Measurements from ENCODE around the gene PAPPA. TPM values are rescaled to one million over a fixed set of nuclear protein-coding genes. Genes with fewer than 3 reads are reported as not detected.

PAPPA gene
- total and polyA plus RNA-seq, 4 experiments from 2014 or later: not detected

DNA sequence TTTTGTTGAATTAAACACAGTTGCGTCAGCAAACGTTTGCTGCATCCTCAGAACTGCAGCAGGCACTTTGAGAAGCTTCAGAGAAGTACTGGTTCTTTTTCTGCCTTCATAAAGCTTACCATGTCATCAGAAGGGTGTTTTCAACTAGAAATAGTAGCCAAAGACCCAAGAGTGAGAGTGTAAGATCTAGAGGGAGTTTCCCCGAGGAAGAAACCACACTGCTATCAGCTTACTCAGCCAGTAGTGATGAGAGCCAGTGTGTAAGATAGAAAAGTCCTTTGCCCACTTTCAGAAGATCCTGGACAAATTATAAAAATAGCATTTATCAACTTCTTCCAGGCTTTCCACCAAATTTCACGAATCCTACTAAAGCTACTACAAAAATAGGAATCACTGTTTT lies 154.5 kb downstream of the PAPPA start:
- Mint-ChIP-seq H3K27ac (no peak overlapping the region), H3K4me1 (no peaks in the 10 kb centered on the region), H3K36me3 (no peaks in the 10 kb centered on the region), H3K27me3 (peaks cover 0 to 6% of the 10 kb centered on the region in 2 donors), H3K4me3 (no peak overlapping the region), H3K9me3 (peaks cover 0 to 3% (median 0%) of the 10 kb centered on the region in 8 donors)
- Histone ChIP-seq H3K4me3 (ENCODE audit: low read length in 2 of 2) (no peak overlapping the region), H3K27me3 (ENCODE audit: insufficient read depth, low read length) (no peaks in the 10 kb centered on the region), H3K9me3 (ENCODE audit: control insufficient read depth in 1 of 2, low read length in 2 of 2) (no peaks in the 10 kb centered on the region), H3K36me3 (ENCODE audit: insufficient read depth, low read length) (no peaks in the 10 kb centered on the region), H3K27ac (ENCODE audit: low read depth, low read length) (no peak overlapping the region), H3K4me1 (ENCODE audit: insufficient read depth, low read length) (no peaks in the 10 kb centered on the region)
- intact Hi-C loops (cut with micrococcal nuclease): no loop called here
- ChIA-PET POLR2A (ENCODE audit: partially characterized antibody) (no interaction called here), CTCF (ENCODE audit: partially characterized antibody) (no interaction called here)
- no peak for DNase-seq

DNA sequence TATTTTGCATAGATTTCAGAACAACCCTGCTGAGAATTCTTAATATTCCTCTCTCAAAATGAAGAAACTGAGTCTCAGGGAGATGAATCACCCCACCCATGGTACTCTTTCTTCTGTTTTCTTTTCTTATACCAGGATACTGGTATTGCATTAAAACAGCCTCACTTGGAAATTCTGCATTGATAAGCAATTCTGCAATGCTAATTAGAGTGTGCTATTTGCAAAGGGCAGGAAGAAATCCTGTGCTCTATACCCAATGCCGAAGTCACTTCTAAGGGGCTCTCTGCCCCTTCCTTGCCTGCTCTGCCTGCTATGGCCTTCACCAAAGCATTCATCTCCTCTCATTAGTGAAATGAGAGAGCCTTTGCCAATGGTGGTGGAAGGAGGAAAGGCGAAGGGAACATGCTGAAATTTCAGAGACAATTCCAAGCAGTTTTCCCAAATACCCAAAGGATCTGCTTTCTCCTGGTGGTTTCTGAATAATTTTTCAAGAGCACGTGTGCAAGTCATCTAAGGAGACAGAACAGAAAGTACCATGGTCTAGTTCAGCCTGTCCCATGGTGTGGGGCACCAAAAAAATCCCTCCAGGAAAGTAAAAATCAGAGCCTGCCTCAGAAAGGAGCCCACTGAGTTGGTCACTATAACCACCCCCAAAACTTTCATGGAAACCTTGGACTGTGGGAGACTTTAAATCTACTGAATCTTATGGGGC lies 156.5 kb downstream of the PAPPA start:
- no peak overlapping the region for H3K4me3 Mint-ChIP-seq
- Histone ChIP-seq H3K27ac (ENCODE audit: low read depth, low read length) (no peak overlapping the region), H3K36me3 (ENCODE audit: insufficient read depth, low read length) (no peaks in the 10 kb centered on the region), H3K4me3 (ENCODE audit: low read length in 2 of 2) (no peak overlapping the region), H3K4me1 (ENCODE audit: insufficient read depth, low read length) (no peaks in the 10 kb centered on the region), H3K9me3 (ENCODE audit: control insufficient read depth in 1 of 2, low read length in 2 of 2) (no peaks in the 10 kb centered on the region), H3K27me3 (ENCODE audit: insufficient read depth, low read length) (no peaks in the 10 kb centered on the region)
- CTCF ChIA-PET (ENCODE audit: partially characterized antibody): interaction anchor here (0.7 kb wide), 1 partner anchor 11 kb away, joined by 3 read pairs; no protein-coding TSS in a partner anchor
- H3K27me3 Mint-ChIP-seq: peaks cover 0 to 6% of the 10 kb centered on the region in 2 donors
- intact Hi-C loops (cut with micrococcal nuclease): no loop called here
- POLR2A ChIA-PET (ENCODE audit: partially characterized antibody): no interaction called here
- no peak overlapping the region for H3K27ac Mint-ChIP-seq
- no peak for DNase-seq
- H3K4me1 Mint-ChIP-seq: no peaks in the 10 kb centered on the region
- peaks cover 0 to 3% (median 0%) of the 10 kb centered on the region in 8 donors for H3K9me3 Mint-ChIP-seq
- no peaks in the 10 kb centered on the region for H3K36me3 Mint-ChIP-seq

DNA sequence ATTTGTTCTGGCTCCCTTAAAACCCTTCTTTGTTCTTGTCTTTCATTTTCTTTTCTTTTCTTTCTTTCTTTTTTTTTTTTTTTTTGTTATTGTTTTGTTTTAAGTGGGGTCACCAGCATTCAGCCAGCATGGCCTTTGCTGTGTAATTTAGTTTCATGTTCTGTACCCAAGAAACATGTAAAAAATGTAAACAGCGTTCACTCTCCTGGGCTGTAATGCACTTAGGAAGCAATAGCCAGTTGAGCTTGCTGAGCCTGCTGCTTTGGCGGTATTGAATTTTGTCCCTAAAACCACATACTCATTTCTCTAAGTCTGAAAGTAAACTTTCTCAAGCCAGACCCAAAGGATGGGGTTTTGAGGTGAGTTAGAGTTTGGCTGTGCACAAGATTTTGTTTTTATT lies 158.6 kb downstream of the PAPPA start:
- intact Hi-C loops (cut with micrococcal nuclease): no loop called here
- Histone ChIP-seq H3K4me1 (ENCODE audit: insufficient read depth, low read length) (no peaks in the 10 kb centered on the region), H3K27me3 (ENCODE audit: insufficient read depth, low read length) (no peaks in the 10 kb centered on the region), H3K36me3 (ENCODE audit: insufficient read depth, low read length) (no peaks in the 10 kb centered on the region), H3K4me3 (ENCODE audit: low read length in 2 of 2) (no peak overlapping the region), H3K9me3 (ENCODE audit: control insufficient read depth in 1 of 2, low read length in 2 of 2) (no peaks in the 10 kb centered on the region), H3K27ac (ENCODE audit: low read depth, low read length) (no peak overlapping the region)
- peaks cover 0 to 3% (median 0%) of the 10 kb centered on the region in 8 donors for H3K9me3 Mint-ChIP-seq
- H3K4me1 Mint-ChIP-seq: no peaks in the 10 kb centered on the region
- no peak for DNase-seq
- no peak overlapping the region for H3K27ac Mint-ChIP-seq
- ChIA-PET POLR2A (ENCODE audit: partially characterized antibody) (no interaction called here), CTCF (ENCODE audit: partially characterized antibody) (no interaction called here)
- no peaks in the 10 kb centered on the region for H3K36me3 Mint-ChIP-seq
- H3K27me3 Mint-ChIP-seq: peaks cover 0 to 4% of the 10 kb centered on the region in 2 donors
- no peak overlapping the region for H3K4me3 Mint-ChIP-seq

DNA sequence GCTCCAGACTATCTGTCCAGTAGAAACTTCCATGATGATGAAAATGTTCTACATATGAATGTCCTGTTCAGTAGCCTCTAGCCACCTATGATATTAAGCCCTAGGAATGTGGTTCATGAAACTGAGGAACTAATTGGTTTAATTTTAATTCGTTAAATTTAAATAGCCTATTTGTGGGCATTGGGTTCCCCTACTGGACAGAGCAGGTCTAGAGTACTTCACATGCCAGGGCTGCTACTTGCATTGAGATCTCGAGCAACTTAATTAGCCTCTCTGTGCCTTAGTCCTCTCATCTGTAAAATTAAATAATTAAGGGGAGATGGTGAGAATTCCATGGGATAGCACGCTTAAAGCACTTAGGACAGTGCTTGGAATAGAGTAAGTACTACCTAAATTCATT lies 160.0 kb downstream of the PAPPA start:
- Histone ChIP-seq H3K27ac (ENCODE audit: low read depth, low read length) (no peak overlapping the region), H3K27me3 (ENCODE audit: insufficient read depth, low read length) (no peaks in the 10 kb centered on the region), H3K4me1 (ENCODE audit: insufficient read depth, low read length) (no peaks in the 10 kb centered on the region), H3K36me3 (ENCODE audit: insufficient read depth, low read length) (no peaks in the 10 kb centered on the region), H3K4me3 (ENCODE audit: low read length in 2 of 2) (no peak overlapping the region), H3K9me3 (ENCODE audit: control insufficient read depth in 1 of 2, low read length in 2 of 2) (no peaks in the 10 kb centered on the region)
- ChIA-PET CTCF (ENCODE audit: partially characterized antibody) (no interaction called here), POLR2A (ENCODE audit: partially characterized antibody) (no interaction called here)
- H3K9me3 Mint-ChIP-seq: peaks cover 0 to 3% (median 0%) of the 10 kb centered on the region in 8 donors
- H3K27ac Mint-ChIP-seq: no peak overlapping the region
- DNase-seq: no peak
- H3K36me3 Mint-ChIP-seq: no peaks in the 10 kb centered on the region
- intact Hi-C loops (cut with micrococcal nuclease): no loop called here
- peaks cover 0 to 4% of the 10 kb centered on the region in 2 donors for H3K27me3 Mint-ChIP-seq
- no peaks in the 10 kb centered on the region for H3K4me1 Mint-ChIP-seq
- no peak overlapping the region for H3K4me3 Mint-ChIP-seq

DNA sequence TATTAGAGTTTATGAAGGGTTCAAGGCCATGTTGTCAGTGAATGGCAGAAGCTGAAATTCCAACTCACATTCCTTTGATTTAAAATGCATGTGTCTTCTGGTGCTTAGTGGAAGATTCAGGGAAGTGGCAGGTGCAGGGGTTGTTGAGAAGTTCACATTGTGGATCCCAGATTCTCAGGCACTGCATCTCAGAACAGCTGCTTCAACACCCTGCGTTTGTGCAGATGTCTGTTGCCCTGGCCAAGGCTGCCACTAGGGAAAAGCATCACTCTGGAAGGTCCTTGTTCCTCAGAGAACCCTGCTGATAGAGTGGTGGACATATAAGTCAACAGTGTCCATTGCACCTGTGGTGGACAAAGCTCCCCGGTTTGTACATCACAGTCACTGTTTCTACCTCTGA lies 162.7 kb downstream of the PAPPA start:
- Mint-ChIP-seq H3K9me3 (peaks cover 0 to 2% (median 0%) of the 10 kb centered on the region in 8 donors), H3K36me3 (no peaks in the 10 kb centered on the region), H3K4me1 (no peaks in the 10 kb centered on the region), H3K27ac (no peak overlapping the region), H3K27me3 (peaks cover 0 to 8% of the 10 kb centered on the region in 2 donors), H3K4me3 (no peak overlapping the region)
- H3K27me3 ChIP-seq (ENCODE audit: insufficient read depth, low read length): no peaks in the 10 kb centered on the region
- no peak overlapping the region for H3K27ac ChIP-seq (ENCODE audit: low read depth, low read length)
- CTCF ChIA-PET (ENCODE audit: partially characterized antibody): no interaction called here
- intact Hi-C loops (cut with micrococcal nuclease): no loop called here
- no peaks in the 10 kb centered on the region for H3K36me3 ChIP-seq (ENCODE audit: insufficient read depth, low read length)
- H3K4me3 ChIP-seq (ENCODE audit: low read length in 2 of 2): no peak overlapping the region
- H3K9me3 ChIP-seq (ENCODE audit: control insufficient read depth in 1 of 2, low read length in 2 of 2): no peaks in the 10 kb centered on the region
- POLR2A ChIA-PET (ENCODE audit: partially characterized antibody): no interaction called here
- no peak for DNase-seq
- no peaks in the 10 kb centered on the region for H3K4me1 ChIP-seq (ENCODE audit: insufficient read depth, low read length)

DNA sequence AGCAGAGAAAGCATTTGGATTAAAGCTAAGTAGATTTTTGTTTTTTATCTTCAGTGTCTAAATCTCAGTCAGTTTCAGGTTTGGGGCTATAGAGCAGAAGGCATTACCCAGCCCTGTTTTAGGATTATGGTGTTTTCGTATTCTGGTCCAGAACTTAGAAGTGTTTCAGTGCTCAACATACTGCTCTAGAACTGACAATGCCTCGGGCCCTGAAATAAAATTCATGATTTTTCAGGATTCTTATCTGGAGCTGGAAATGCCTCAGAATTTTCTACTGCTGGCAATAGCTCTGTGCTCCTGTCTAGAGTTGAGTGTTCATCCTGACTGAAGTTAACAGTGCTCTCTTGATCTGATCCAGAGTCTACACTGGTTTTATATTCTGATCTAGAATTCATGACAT lies 163.9 kb downstream of the PAPPA start:
- CTCF ChIA-PET (ENCODE audit: partially characterized antibody): no interaction called here
- no peak overlapping the region for H3K27ac ChIP-seq (ENCODE audit: low read depth, low read length)

DNA sequence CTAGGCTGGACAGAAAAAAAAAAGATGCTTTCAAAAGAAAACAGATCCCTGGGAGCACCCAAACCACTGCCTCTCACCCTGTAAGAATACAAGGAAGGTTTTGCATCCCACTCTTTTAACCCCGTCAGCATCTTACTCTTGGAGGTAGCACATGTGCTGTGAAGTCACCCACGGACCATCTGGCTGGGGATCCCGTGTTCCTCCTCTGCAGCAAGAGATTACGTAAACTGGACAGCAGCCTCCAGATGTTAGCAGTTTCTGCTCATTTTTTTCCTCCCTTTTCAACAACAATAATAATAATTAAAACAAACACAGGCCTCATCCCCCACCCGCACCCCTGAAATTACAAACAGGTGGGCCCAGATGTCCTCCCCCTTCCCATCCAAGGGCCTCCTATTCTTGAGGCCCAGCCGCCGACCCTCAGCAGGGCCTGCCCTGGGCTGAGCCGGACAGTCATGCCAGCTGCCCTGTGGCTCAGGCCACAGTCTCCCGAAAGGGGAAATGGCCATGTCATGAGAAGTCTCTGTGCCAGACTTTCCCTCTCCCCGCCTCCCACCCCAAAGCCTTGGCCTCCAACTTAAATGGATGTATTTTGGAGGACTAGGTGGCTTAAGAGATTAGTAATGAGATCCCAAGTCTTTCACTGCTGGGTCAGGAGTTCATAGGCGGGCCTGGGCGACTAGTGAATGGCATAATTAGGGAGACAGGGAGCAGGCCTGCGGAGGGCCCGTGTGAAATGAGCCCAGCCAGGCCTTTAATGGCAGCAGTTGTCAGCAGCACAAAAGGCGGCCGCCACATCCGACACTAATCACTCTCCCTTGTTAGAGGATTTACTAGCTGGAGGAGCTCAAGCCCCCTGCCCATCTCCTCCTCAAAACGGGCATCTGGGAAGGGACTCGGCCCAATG lies 165.1 kb downstream of the PAPPA start:
- ChIA-PET POLR2A (ENCODE audit: partially characterized antibody) (no interaction called here), CTCF (ENCODE audit: partially characterized antibody) (no interaction called here)
- no peak for DNase-seq
- no peak overlapping the region for H3K4me3 ChIP-seq (ENCODE audit: low read length in 2 of 2)
- no peaks in the 10 kb centered on the region for H3K36me3 ChIP-seq (ENCODE audit: insufficient read depth, low read length)
- Mint-ChIP-seq H3K27ac (no peak overlapping the region), H3K9me3 (peaks cover 0 to 2% (median 0%) of the 10 kb centered on the region in 8 donors), H3K27me3 (peaks cover 0 to 3% of the 10 kb centered on the region in 2 donors), H3K36me3 (no peaks in the 10 kb centered on the region), H3K4me3 (no peak overlapping the region), H3K4me1 (no peaks in the 10 kb centered on the region)
- no peaks in the 10 kb centered on the region for H3K9me3 ChIP-seq (ENCODE audit: control insufficient read depth in 1 of 2, low read length in 2 of 2)
- no peaks in the 10 kb centered on the region for H3K4me1 ChIP-seq (ENCODE audit: insufficient read depth, low read length)
- intact Hi-C loops (cut with micrococcal nuclease): no loop called here
- H3K27me3 ChIP-seq (ENCODE audit: insufficient read depth, low read length): no peaks in the 10 kb centered on the region
- no peak overlapping the region for H3K27ac ChIP-seq (ENCODE audit: low read depth, low read length)

More for the DNA sequence above, 163.9 kb downstream of the PAPPA start:
- H3K4me3 ChIP-seq (ENCODE audit: low read length in 2 of 2): no peak overlapping the region
- Mint-ChIP-seq H3K4me1 (no peaks in the 10 kb centered on the region), H3K36me3 (no peaks in the 10 kb centered on the region), H3K27me3 (peaks cover 0 to 6% of the 10 kb centered on the region in 2 donors), H3K27ac (no peak overlapping the region), H3K9me3 (peaks cover 0 to 2% (median 0%) of the 10 kb centered on the region in 8 donors), H3K4me3 (no peak overlapping the region)
- H3K27me3 ChIP-seq (ENCODE audit: insufficient read depth, low read length): no peaks in the 10 kb centered on the region
- DNase-seq: no peak
- POLR2A ChIA-PET (ENCODE audit: partially characterized antibody): no interaction called here
- intact Hi-C loops (cut with micrococcal nuclease): no loop called here
- H3K4me1 ChIP-seq (ENCODE audit: insufficient read depth, low read length): no peaks in the 10 kb centered on the region
- H3K9me3 ChIP-seq (ENCODE audit: control insufficient read depth in 1 of 2, low read length in 2 of 2): no peaks in the 10 kb centered on the region
- no peaks in the 10 kb centered on the region for H3K36me3 ChIP-seq (ENCODE audit: insufficient read depth, low read length)
